NCI-H146 (cell line): ENCODE data around the gene C2CD4B.

ENCODE experiments used
- DNase-seq: peaks from one replicate; lab custom pipeline; 2025; lab: John Stamatoyannopoulos, UW

The C2CD4B gene

DNA sequence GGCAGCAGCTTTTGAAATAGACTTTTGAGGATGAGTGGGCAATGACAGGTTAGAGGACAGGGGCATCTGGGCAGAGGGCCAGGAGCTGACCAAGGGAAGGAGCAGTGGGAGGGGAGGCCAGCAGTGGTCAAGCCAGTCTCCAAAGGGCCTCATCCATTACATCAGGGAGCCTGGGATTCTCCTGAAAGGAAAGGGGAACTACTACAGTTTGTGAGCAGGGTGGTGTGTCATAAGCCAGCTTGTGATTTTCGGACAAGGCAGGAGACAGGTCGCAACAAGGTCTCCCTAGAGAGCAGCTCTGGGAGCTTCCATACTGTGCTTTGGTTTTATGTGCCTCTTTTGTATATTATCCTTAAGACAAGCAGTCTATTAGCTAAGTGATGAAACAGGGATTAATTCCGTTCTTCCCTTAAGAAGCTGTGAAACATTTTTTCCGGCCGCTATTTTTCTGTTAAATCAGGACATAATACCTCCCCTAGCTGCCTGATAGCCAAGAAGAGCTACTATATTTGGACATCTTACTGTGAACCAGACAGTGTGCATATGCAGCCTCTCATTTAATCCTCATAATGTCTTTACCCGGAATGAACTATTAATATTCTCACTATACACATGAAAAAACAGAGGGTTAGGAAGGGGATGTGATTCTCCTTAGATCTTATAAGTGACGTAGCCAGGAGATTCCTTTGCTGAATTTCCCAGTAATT is 46.4 kb downstream of the C2CD4B start:
- no peak for DNase-seq

DNA sequence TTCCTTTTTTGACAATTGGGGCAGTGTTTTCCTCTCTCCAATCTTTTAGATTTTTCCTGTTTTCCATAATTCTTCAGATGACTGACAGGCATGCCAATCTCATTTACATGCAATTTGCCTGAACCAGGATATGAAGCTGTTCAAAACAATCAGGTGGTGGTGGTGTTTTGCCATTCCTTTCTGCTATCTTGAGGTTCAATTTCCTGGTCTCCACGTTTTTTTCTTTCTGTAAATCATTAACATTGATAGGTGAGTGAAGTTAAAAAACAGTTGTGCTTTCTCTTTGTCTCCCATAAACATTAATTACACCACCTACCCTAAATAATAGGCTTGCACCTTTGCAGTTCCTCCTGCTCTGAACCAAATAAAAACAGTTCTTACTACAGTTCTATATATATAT is 49.2 kb downstream of the C2CD4B start:
- no peak for DNase-seq
